SK-N-MC (cell line): Measurements from ENCODE around the gene WDHD1.
"Not testable (repeated sequence)": the region's sequence is repeated elsewhere in the genome, so short reads cannot be mapped to it uniquely, and the experiment has no call there.

ENCODE experiments used
- DNase-seq: peaks from one replicate; pipeline ENCODE4 v3.0.0-alpha.2; 2011; ENCODE audit warnings: low read depth, low spot score
- H3K27ac ChIP-seq: fragments of 200-600 bp; sonication (generic); 2 replicates; pipeline ENCODE4 v1.5.1; 2016; ENCODE audit warnings: mixed run types
- H3K36me3 ChIP-seq: fragments of 200-600 bp; sonication (generic); 2 replicates; pipeline ENCODE4 v1.6.1; 2017; ENCODE audit warnings: antibody characterized with exemption, low read length, mixed read lengths; ENCODE audit not compliant: insufficient read depth
- H3K4me3 ChIP-seq: fragments of 200-600 bp; sonication (generic); 2 replicates; pipeline ENCODE4 v1.5.1; 2016
- H3K9ac ChIP-seq: fragments of 200-600 bp; sonication (generic); 2 replicates; pipeline ENCODE4 v1.8.0; 2017; ENCODE audit warnings: mixed run types, mixed read lengths; ENCODE audit not compliant: insufficient read length
- H3K9me3 ChIP-seq: fragments of 200-600 bp; sonication (generic); 2 replicates; pipeline ENCODE4 v1.6.1; 2017; ENCODE audit warnings: low read depth, mild to moderate bottlenecking, antibody characterized with exemption, low read length, moderate library complexity, mixed read lengths
- EZH2 ChIP-seq: fragments of 200-600 bp; sonication (generic); IDR thresholded peaks from one replicate; pipeline ENCODE4 v1.6.1; 2017; ENCODE audit warnings: antibody characterized with exemption
- FOXP2 ChIP-seq: optimal IDR thresholded peaks from 2 replicates; pipeline ENCODE3; 2011; ENCODE audit warnings: mild to moderate bottlenecking, moderate library complexity; ENCODE audit not compliant: insufficient read depth; ENCODE audit errors: extremely low read length, control extremely low read depth
- POLR2AphosphoS5 ChIP-seq: IDR thresholded peaks from 2 replicates; pipeline ENCODE4 v1.6.1; 2012; ENCODE audit warnings: mild to moderate bottlenecking, low read depth, low read length, borderline replicate concordance

WDHD1 gene

GRCh38 chr14:55026793-55027561 lies at the start of gene WDHD1, which contains the start of gene SOCS4:
Gene WDHD1, minus strand, starts transcription at chr14:55027099. Its CDS starts 312 bp downstream, at chr14:55026787.
Gene SOCS4, plus strand, starts transcription at chr14:55027236. Its CDS starts 15,806 bp downstream, at chr14:55043042.
- H3K4me3 ChIP-seq: peak within 1 kb of the TSS; percentile 88
- peak within 1 kb of the TSS; percentile 78 for H3K27ac ChIP-seq
- H3K9me3 ChIP-seq: no peaks in the 10 kb centered on the region
- DNase-seq: no peak
- TF ChIP-seq POLR2AphosphoS5 (peak; percentile 94), FOXP2 (peak; percentile 71), EZH2 (no peak)
- H3K36me3 ChIP-seq: peaks cover 19% of the 10 kb centered on the region
- peak within 1 kb of the TSS; percentile 97 for H3K9ac ChIP-seq

- Histone ChIP-seq H3K4me3 (no peak overlapping the region), H3K27ac (no peak overlapping the region), H3K9me3 (no peaks in the 10 kb centered on the region), H3K9ac (no peak overlapping the region), H3K36me3 (no peaks in the 10 kb centered on the region)
- no peak for TF ChIP-seq EZH2
- TF ChIP-seq POLR2AphosphoS5: no peak
- TF ChIP-seq FOXP2: no peak
- DNase-seq: no peak
These were observed 48.8 kb upstream of the WDHD1 start for GRCh38 chr14:55075628-55076175.

GRCh38 chr14:55074662-55075061 lies 47.8 kb upstream of the WDHD1 start:
- Histone ChIP-seq H3K27ac (no peak overlapping the region), H3K9me3 (no peaks in the 10 kb centered on the region), H3K9ac (no peak overlapping the region), H3K4me3 (no peak overlapping the region), H3K36me3 (no peaks in the 10 kb centered on the region)
- TF ChIP-seq POLR2AphosphoS5 (no peak), FOXP2 (no peak), EZH2 (no peak)
- no peak for DNase-seq

- H3K27ac ChIP-seq: 0 out of 2 replicates have a peak overlapping the region, but pooled peaks have one; percentile 2
- no peak overlapping the region for H3K9ac ChIP-seq
- TF ChIP-seq POLR2AphosphoS5 (no peak), EZH2 (no peak), FOXP2 (no peak)
- H3K4me3 ChIP-seq: no peak overlapping the region
- H3K36me3 ChIP-seq: peaks cover 6% of the 10 kb centered on the region; the same call in 1 of the 2 replicates
- H3K9me3 ChIP-seq: no peaks in the 10 kb centered on the region
- DNase-seq: no peak
These were observed 47.0 kb upstream of the WDHD1 start for GRCh38 chr14:55073856-55074255.

- no peak overlapping the region for H3K4me3 ChIP-seq
- DNase-seq: no peak
- peak overlapping the region; percentile 65 for H3K27ac ChIP-seq
- no peaks in the 10 kb centered on the region for H3K9me3 ChIP-seq
- no peak for TF ChIP-seq POLR2AphosphoS5
- no peak for TF ChIP-seq FOXP2
- no peak for TF ChIP-seq EZH2
- H3K36me3 ChIP-seq: peaks cover 16% of the 10 kb centered on the region
- no peak overlapping the region for H3K9ac ChIP-seq
These were observed 45.2 kb upstream of the WDHD1 start for GRCh38 chr14:55071870-55072640.

- H3K27ac ChIP-seq: no peak overlapping the region
- H3K36me3 ChIP-seq: peaks cover 23% of the 10 kb centered on the region
- no peak overlapping the region for H3K4me3 ChIP-seq
- H3K9ac ChIP-seq: no peak overlapping the region
- TF ChIP-seq EZH2: no peak
- TF ChIP-seq FOXP2: no peak
- TF ChIP-seq POLR2AphosphoS5: no peak
- no peak for DNase-seq
- H3K9me3 ChIP-seq: no peaks in the 10 kb centered on the region
These were observed 44.1 kb upstream of the WDHD1 start for GRCh38 chr14:55070981-55071411.

- DNase-seq: no peak
- TF ChIP-seq POLR2AphosphoS5 (no peak), FOXP2 (no peak), EZH2 (no peak)
- peaks cover 70% of the 10 kb centered on the region for H3K36me3 ChIP-seq
- H3K9ac ChIP-seq: no peak overlapping the region
- no peaks in the 10 kb centered on the region for H3K9me3 ChIP-seq
- no peak overlapping the region for H3K27ac ChIP-seq
- H3K4me3 ChIP-seq: no peak overlapping the region
These were observed 39.3 kb upstream of the WDHD1 start for GRCh38 chr14:55066223-55066622.

GRCh38 chr14:55065411-55065810 lies 38.5 kb upstream of the WDHD1 start:
- H3K4me3 ChIP-seq: no peak overlapping the region
- H3K9ac ChIP-seq: no peak overlapping the region
- peak overlapping the region; percentile 40; the same call in 1 of the 2 replicates for H3K27ac ChIP-seq
- no peak for DNase-seq
- peaks cover 77% of the 10 kb centered on the region for H3K36me3 ChIP-seq
- TF ChIP-seq EZH2 (no peak), FOXP2 (no peak), POLR2AphosphoS5 (no peak)
- H3K9me3 ChIP-seq: no peaks in the 10 kb centered on the region

GRCh38 chr14:55064896-55065295 lies 38.0 kb upstream of the WDHD1 start:
- H3K9me3 ChIP-seq, H3K9ac ChIP-seq, H3K4me3 ChIP-seq, DNase-seq: not testable (repeated sequence)
- Histone ChIP-seq H3K27ac (peak overlapping the region; percentile 40), H3K36me3 (peaks cover 77% of the 10 kb centered on the region)
